GM12864 (cell line): ENCODE measurements around the gene FNDC3B.

Source experiments
- DNase-seq: peaks from one replicate; pipeline ENCODE4 v3.0.0-alpha.2; 2011; ENCODE audit warnings: low read depth
- H3K4me3 ChIP-seq: 2 replicates; pipeline ENCODE4 v1.5.1; 2011; ENCODE audit warnings: mild to moderate bottlenecking, low read depth, low read length, control low read depth
- CTCF ChIP-seq: IDR thresholded peaks from 2 replicates; pipeline ENCODE4 v1.5.1; 2011; ENCODE audit warnings: low read depth, mild to moderate bottlenecking, moderate library complexity, low read length, control low read depth, inconsistent platforms; ENCODE audit errors: missing control alignments

The FNDC3B gene

GRCh38 chr3:172292422-172292821 lies 253.0 kb downstream of the FNDC3B start:
- DNase-seq: no peak
- TF ChIP-seq CTCF: no peak
- H3K4me3 ChIP-seq: no peak overlapping the region

DNA sequence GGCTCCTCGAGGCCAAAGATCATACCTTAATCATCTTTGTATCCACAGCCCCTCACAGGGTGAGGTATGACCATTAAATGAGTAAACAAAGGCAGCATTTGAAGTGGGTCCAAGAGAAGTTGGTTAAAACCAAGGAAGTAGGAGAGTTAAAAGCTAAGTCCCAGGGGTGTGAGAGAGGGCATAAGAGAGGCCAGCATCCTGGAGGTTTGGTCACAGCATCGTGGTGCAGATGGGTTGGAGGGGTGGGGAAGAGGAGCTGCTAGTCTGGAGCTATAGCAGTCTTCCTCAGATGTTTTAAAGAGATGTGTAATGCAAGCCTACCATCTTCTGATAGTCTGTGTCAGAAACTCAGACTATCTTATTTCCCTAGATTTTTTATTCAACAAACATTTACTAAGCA lies 253.7 kb downstream of the FNDC3B start:
- no peak for DNase-seq
- H3K4me3 ChIP-seq: no peak overlapping the region
- no peak for TF ChIP-seq CTCF

- DNase-seq: no peak
- no peak overlapping the region for H3K4me3 ChIP-seq
- TF ChIP-seq CTCF: no peak
Observed at GRCh38 chr3:172294223-172294806, 254.9 kb downstream of the FNDC3B start.

- no peak overlapping the region for H3K4me3 ChIP-seq
- DNase-seq: no peak
- no peak for TF ChIP-seq CTCF
Observed at GRCh38 chr3:172296248-172296974, 257.0 kb downstream of the FNDC3B start.

DNA sequence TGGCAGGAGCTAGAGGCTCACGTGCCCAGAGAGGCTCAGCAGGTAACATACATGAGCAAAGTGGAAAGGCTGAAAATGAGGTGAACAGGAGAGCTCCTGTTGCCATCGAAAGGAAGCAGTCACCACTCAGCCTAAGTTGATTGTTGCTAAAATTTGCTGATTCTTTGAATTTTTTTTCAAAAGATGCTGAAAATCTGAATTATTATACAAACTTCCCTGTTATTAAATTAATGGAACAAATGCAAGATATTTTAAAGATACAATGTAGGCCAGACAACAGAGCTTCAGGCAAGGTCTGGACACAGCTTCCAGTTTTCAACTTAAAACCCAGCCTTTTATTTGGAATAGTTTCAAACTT lies 257.6 kb downstream of the FNDC3B start:
- no peak overlapping the region for H3K4me3 ChIP-seq
- DNase-seq: no peak
- TF ChIP-seq CTCF: no peak

DNA sequence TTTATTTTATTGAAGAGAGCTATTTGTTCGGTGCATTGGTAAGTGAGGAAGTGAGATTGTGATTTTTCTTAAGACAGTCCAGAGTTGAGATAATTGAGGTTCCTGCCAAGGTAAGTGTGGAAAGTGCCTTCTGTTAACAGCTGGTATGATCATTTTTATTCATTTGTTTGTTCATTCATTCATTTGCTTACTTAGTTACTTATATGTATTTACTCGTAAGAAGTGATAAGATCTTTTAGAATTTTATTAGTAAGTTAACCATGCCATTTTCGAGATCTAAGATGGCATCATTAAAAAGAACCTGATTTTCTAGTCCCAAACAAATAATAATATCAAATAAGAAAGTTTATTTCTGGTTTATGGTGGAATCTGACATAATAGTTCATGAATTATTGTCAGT lies 258.9 kb downstream of the FNDC3B start:
- no peak for DNase-seq
- H3K4me3 ChIP-seq: no peak overlapping the region
- no peak for TF ChIP-seq CTCF

GRCh38 chr3:172300187-172300586 lies 260.8 kb downstream of the FNDC3B start:
- TF ChIP-seq CTCF: no peak
- no peak overlapping the region for H3K4me3 ChIP-seq
- DNase-seq: no peak
